ENCODE measurements around the gene KCNH5.

KCNH5 gene

GRCh38 chr14:62939970-62940369 lies 105.3 kb downstream of the KCNH5 start:
- in situ Hi-C loops (cut with MboI; ENCODE audit: low sequenced_read_pairs, unreplicated experiment) = no loop called here
- no peak for TF ChIP-seq CTCF (IDR thresholded peaks at IDR 0.05; ENCODE audit: borderline replicate concordance, control extremely low read depth, extremely low read depth, insufficient read depth, missing control alignments)

GRCh38 chr14:62938778-62939177 lies 106.5 kb downstream of the KCNH5 start:
- no peak for TF ChIP-seq CTCF (IDR thresholded peaks at IDR 0.05; ENCODE audit: borderline replicate concordance, control extremely low read depth, extremely low read depth, insufficient read depth, missing control alignments)
- in situ Hi-C loops (cut with MboI; ENCODE audit: low sequenced_read_pairs, unreplicated experiment) = no loop called here
- no peak for DNase-seq (ENCODE audit: low spot score)

More at GRCh38 chr14:62939970-62940369, 105.3 kb downstream of the KCNH5 start:
- DNase-seq (ENCODE audit: low spot score) = no peak

- TF ChIP-seq CTCF (IDR thresholded peaks at IDR 0.05; ENCODE audit: borderline replicate concordance, control extremely low read depth, extremely low read depth, insufficient read depth, missing control alignments) = no peak
Observed at GRCh38 chr14:62934439-62934838, 110.8 kb downstream of the KCNH5 start.

GRCh38 chr14:62921466-62921865 lies 123.8 kb downstream of the KCNH5 start:
- in situ Hi-C loops (cut with MboI; ENCODE audit: low sequenced_read_pairs, unreplicated experiment) = no loop called here
- no peak for DNase-seq (ENCODE audit: low spot score)
- TF ChIP-seq CTCF (IDR thresholded peaks at IDR 0.05; ENCODE audit: borderline replicate concordance, control extremely low read depth, extremely low read depth, insufficient read depth, missing control alignments) = no peak

More at GRCh38 chr14:62934439-62934838, 110.8 kb downstream of the KCNH5 start:
- in situ Hi-C loops (cut with MboI; ENCODE audit: low sequenced_read_pairs, unreplicated experiment) = no loop called here
- DNase-seq (ENCODE audit: low spot score) = no peak

GRCh38 chr14:62916551-62916950 lies 128.7 kb downstream of the KCNH5 start:
- in situ Hi-C loops (cut with MboI; ENCODE audit: low sequenced_read_pairs, unreplicated experiment) = no loop called here
- TF ChIP-seq CTCF (IDR thresholded peaks at IDR 0.05; ENCODE audit: borderline replicate concordance, control extremely low read depth, extremely low read depth, insufficient read depth, missing control alignments) = no peak
- no peak for DNase-seq (ENCODE audit: low spot score)

GRCh38 chr14:62914873-62915272 lies 130.4 kb downstream of the KCNH5 start:
- no peak for TF ChIP-seq CTCF (IDR thresholded peaks at IDR 0.05; ENCODE audit: borderline replicate concordance, control extremely low read depth, extremely low read depth, insufficient read depth, missing control alignments)
- in situ Hi-C loops (cut with MboI; ENCODE audit: low sequenced_read_pairs, unreplicated experiment) = no loop called here
- no peak for DNase-seq (ENCODE audit: low spot score)

GRCh38 chr14:62914025-62914424 lies 131.2 kb downstream of the KCNH5 start:
- DNase-seq (ENCODE audit: low spot score) = no peak
- in situ Hi-C loops (cut with MboI; ENCODE audit: low sequenced_read_pairs, unreplicated experiment) = no loop called here
- TF ChIP-seq CTCF (IDR thresholded peaks at IDR 0.05; ENCODE audit: borderline replicate concordance, control extremely low read depth, extremely low read depth, insufficient read depth, missing control alignments) = no peak
